ENCODE results near the gene TFR2. TPM values are rescaled to one million over a fixed set of nuclear protein-coding genes. Genes with fewer than 3 reads are reported as not detected.

The TFR2 gene
- total RNA-seq, 1 experiment from 2014 or later: 11.8 TPM

- Histone ChIP-seq H3K79me2 (ENCODE audit: insufficient read depth, low read length) (peaks cover 65% of the 10 kb centered on the region), H3K9me3 (ENCODE audit: control insufficient read depth in 1 of 2, insufficient read depth in 1 of 2, low read depth in 1 of 2, low read length in 2 of 2) (no peaks in the 10 kb centered on the region), H3K4me3 (replicated peaks in 1 of 2; ENCODE audit: low read depth in 1 of 2, low read length in 2 of 2) (no peak overlapping the region), H4K20me1 (ENCODE audit: insufficient read depth) (no peaks in the 10 kb centered on the region), H3K9me2 (ENCODE audit: insufficient read depth) (no peaks in the 10 kb centered on the region), H3K4me2 (ENCODE audit: low read length) (no peak overlapping the region), H3K9ac (ENCODE audit: low read length) (no peak overlapping the region), H2AFZ (ENCODE audit: low read depth, low read length, poor library complexity, severe bottlenecking) (no peak overlapping the region), H3K27me3 (ENCODE audit: insufficient read depth, low read length) (no peaks in the 10 kb centered on the region), H3K4me1 (ENCODE audit: control insufficient read depth in 1 of 2, insufficient read depth in 2 of 2, low read length in 2 of 2) (peaks cover 14 to 25% of the 10 kb centered on the region in 2 experiments; a peak in 3 of 4 replicates), H3K36me3 (ENCODE audit: control insufficient read depth in 1 of 2, insufficient read depth in 2 of 2, low read length in 2 of 2) (peaks cover 23 to 28% of the 10 kb centered on the region in 2 experiments; a peak in 3 of 4 replicates), H3K27ac (ENCODE audit: low read depth, low read length) (peak overlapping the region; percentile 1; the same call in 1 of the 2 replicates)
- POLR2A ChIA-PET: interaction anchor here (1.7 kb wide), 1 partner anchor 16 kb away, joined by 4 read pairs; the partner anchor contains the start of gene POP7
- no peak for ATAC-seq
- intact Hi-C loops (cut with micrococcal nuclease): loop anchor here (2.0 to 5.0 kb wide), 2 partner anchors 57 to 221 kb away; no protein-coding TSS in a partner anchor
- CTCF ChIA-PET: interaction anchor here (2.2 kb wide), 1 partner anchor 60 kb away, joined by 7 read pairs; no protein-coding TSS in a partner anchor
- no peak for DNase-seq (ENCODE audit: low read depth, low spot score)
- BruUV-seq (replicated peaks): no TSS peak
- TF ChIP-seq TCF7L2 (IDR thresholded peaks at IDR 0.05; ENCODE audit: borderline replicate concordance, extremely low read depth, insufficient read depth, insufficient read length) (no peak), ZFX (IDR thresholded peaks at IDR 0.05) (no peak), ATF3 (IDR thresholded peaks at IDR 0.05) (no peak), CEBPB (IDR thresholded peaks at IDR 0.05; ENCODE audit: low read depth) (no peak), EGR1 (IDR thresholded peaks at IDR 0.05; ENCODE audit: low read depth) (no peak), FOSL1 (IDR thresholded peaks at IDR 0.05; ENCODE audit: low read depth) (no peak), RAD21 (IDR thresholded peaks at IDR 0.05; ENCODE audit: low read depth) (no peak), SP1 (IDR thresholded peaks at IDR 0.05; ENCODE audit: low read depth) (no peak), REST (IDR thresholded peaks at IDR 0.05; ENCODE audit: low read depth) (no peak)
- RAD21 ChIA-PET (ENCODE audit: low non-redundant PET in 1 of 2, low total read pairs in 2 of 2, uncharacterized antibody in 2 of 2, unreplicated experiment in 2 of 2): no interaction called here
Measured at GRCh38 chr7:100689230-100690135, 48.1 kb upstream of the TFR2 start.

Data from HCT116 (cell line).